HepG2 (cell line): ENCODE results near the gene UTS2R. TPM values are rescaled to one million over a fixed set of nuclear protein-coding genes. Genes with fewer than 3 reads are reported as not detected.
A peak's percentile ranks its signal among the peaks of the same experiment; 100 is the strongest.

Source experiments
- HIVEP1 ChIP-seq: sonication (generic); formaldehyde crosslinking; IDR thresholded peaks from 2 replicates; pipeline ENCODE4 v1.4.0; 2020; ENCODE audit warnings: mild to moderate bottlenecking, missing genetic modification reagents
- MAF1 ChIP-seq: sonication (generic); formaldehyde crosslinking; IDR thresholded peaks from 2 replicates; pipeline ENCODE4 v1.5.0; 2020; ENCODE audit warnings: missing genetic modification reagents, borderline replicate concordance
- MIER2 ChIP-seq: IDR thresholded peaks from 2 replicates; pipeline ENCODE4 v1.6.1; 2016; ENCODE audit warnings: missing biosample characterization, missing genetic modification reagents
- NFKBIZ ChIP-seq: IDR thresholded peaks from 2 replicates; pipeline ENCODE4 v1.6.1; 2018; ENCODE audit warnings: missing genetic modification reagents, missing compliant biosample characterization
- NFYB ChIP-seq: sonication (generic); formaldehyde crosslinking; IDR thresholded peaks from 2 replicates; pipeline ENCODE4 v1.4.0; 2020; ENCODE audit warnings: missing genetic modification reagents
- NKX3-1 ChIP-seq: sonication (generic); formaldehyde crosslinking; IDR thresholded peaks from 2 replicates; pipeline ENCODE4 v1.5.0; 2020; ENCODE audit warnings: missing genetic modification reagents
- RCOR2 ChIP-seq: IDR thresholded peaks from 2 replicates; pipeline ENCODE4 v1.6.1; 2016; ENCODE audit warnings: missing biosample characterization, missing genetic modification reagents
- SMYD3 ChIP-seq: sonication (generic); formaldehyde crosslinking; IDR thresholded peaks from 2 replicates; pipeline ENCODE4 v1.8.1; 2023; ENCODE audit warnings: mild to moderate bottlenecking, missing genetic modification reagents
- ZNF24 ChIP-seq: fragments of 450-650 bp; IDR thresholded peaks from 2 replicates; pipeline ENCODE4 v1.6.1; 2017; ENCODE audit warnings: antibody characterized with exemption, mild to moderate bottlenecking
- ZNF292 ChIP-seq: sonication (generic); formaldehyde crosslinking; IDR thresholded peaks from 2 replicates; pipeline ENCODE4 v1.8.1; 2022; ENCODE audit warnings: mild to moderate bottlenecking, low read depth, missing genetic modification reagents, borderline replicate concordance
- ZNF367 ChIP-seq: sonication (generic); formaldehyde crosslinking; IDR thresholded peaks from 2 replicates; pipeline ENCODE4 v1.4.0; 2020; ENCODE audit warnings: missing genetic modification reagents, borderline replicate concordance
- ZNF7 ChIP-seq: IDR thresholded peaks from 2 replicates; pipeline ENCODE4 v1.6.1; 2016; ENCODE audit warnings: missing biosample characterization, missing genetic modification reagents
- ZSCAN31 ChIP-seq: sonication (generic); formaldehyde crosslinking; IDR thresholded peaks from 2 replicates; pipeline ENCODE4 v1.5.0; 2020; ENCODE audit warnings: low read depth, mild to moderate bottlenecking, missing genetic modification reagents
- polyA plus RNA-seq, 8 experiments: library from polyadenylated mRNA; depleted of rRNA in 3 of 8; stranded (reverse) in 7 of 8; unstranded in 1 of 8; fragments of >200 nt; fragmentation: Illumina TruSeq in 4 of 8; extraction: Trizol in 4 of 8; gene quantifications; 2 replicates each; pipeline versions ENCODE4 v1.2.1 to v1.2.3, GENCODE V29; 2011 to 2016; ENCODE audit warnings: low read depth in 4 of 8, missing spikeins in 1 of 8, mixed read lengths in 1 of 8; ENCODE audit not compliant: insufficient read depth in 1 of 8
- total RNA-seq, 5 experiments: library from RNA; depleted of rRNA; stranded (reverse); fragments of >200 nt; fragmentation: Illumina TruSeq; extraction: Trizol; gene quantifications; 2 replicates each; pipeline ENCODE4 v1.2.3, GENCODE V29; 2016; ENCODE audit warnings: low read depth in 1 of 5
- TF ChIP-seq, protein P1 (sequence below): sonication (generic); IDR thresholded peaks from 2 replicates; pipeline ENCODE4 v1.6.1; 2016; ENCODE audit warnings: low read depth, borderline replicate concordance
- TF ChIP-seq, protein P2 (sequence below): sonication (generic); formaldehyde crosslinking; IDR thresholded peaks from 2 replicates; pipeline ENCODE4 v1.5.0; 2020; ENCODE audit warnings: missing genetic modification reagents
- TF ChIP-seq, protein P3 (sequence below): sonication (generic); formaldehyde crosslinking; IDR thresholded peaks from 2 replicates; pipeline ENCODE4 v1.4.0; 2020; ENCODE audit warnings: missing genetic modification reagents
- TF ChIP-seq, protein P4 (sequence below): sonication (generic); formaldehyde crosslinking; IDR thresholded peaks from 2 replicates; pipeline ENCODE4 v1.4.0; 2020; ENCODE audit warnings: missing genetic modification reagents, borderline replicate concordance
- TF ChIP-seq, protein P5 (sequence below): sonication (generic); formaldehyde crosslinking; IDR thresholded peaks from 2 replicates; pipeline ENCODE4 v1.4.0; 2020; ENCODE audit warnings: missing genetic modification reagents
- TF ChIP-seq, protein P6 (sequence below): sonication (generic); formaldehyde crosslinking; IDR thresholded peaks from 2 replicates; pipeline ENCODE4 v1.5.1; 2020; ENCODE audit warnings: mild to moderate bottlenecking, moderate library complexity, missing genetic modification reagents

Gene UTS2R
- total and polyA plus RNA-seq, 2 of the 13 experiments (the other 11 are each of a cell fraction or from before 2014, with no cell fraction given): 0.13 to 0.15 TPM

DNA sequence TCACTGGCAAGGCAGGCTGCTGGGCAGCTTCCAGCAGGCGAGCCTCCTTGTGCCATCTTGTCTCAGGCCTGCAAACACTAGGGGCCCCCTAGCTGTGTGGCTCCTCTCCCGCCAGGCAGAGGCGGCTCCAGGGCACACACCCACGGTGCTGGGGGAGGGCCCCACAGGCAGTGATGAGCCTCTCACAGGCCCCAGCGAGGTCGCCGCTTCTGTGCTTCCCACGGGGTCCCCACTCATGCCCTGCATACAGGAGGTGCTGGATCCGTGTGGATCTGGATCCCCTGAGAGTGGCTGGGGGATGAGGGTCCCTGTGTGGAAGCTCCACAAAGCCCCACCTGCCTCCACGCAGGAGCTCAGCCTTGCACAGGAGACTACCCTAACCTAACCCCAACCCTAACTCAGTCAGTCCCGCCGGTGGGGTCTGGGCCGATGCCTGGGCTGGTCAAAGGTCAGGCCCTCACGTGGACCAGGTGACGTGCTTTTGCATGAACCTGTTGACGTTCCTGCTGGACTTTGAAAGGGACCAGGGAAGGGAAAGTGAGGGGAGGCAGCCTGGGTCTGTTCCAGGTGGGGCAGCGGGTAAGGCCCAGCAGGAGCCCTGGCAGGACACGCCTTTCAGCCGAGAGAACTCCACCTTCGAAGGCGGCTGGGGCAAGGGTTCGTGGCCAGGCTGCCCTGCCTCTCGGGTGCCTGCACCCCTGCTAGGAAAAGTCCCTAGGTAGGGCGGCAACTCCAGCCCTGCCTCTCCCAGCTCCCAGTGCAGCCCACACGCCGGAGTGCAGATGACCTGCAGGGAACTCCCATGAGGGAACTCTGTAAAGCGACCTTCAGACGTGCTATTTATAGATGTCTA lies 43.2 kb upstream of the UTS2R start (continued):
- TF ChIP-seq, protein P1, sequence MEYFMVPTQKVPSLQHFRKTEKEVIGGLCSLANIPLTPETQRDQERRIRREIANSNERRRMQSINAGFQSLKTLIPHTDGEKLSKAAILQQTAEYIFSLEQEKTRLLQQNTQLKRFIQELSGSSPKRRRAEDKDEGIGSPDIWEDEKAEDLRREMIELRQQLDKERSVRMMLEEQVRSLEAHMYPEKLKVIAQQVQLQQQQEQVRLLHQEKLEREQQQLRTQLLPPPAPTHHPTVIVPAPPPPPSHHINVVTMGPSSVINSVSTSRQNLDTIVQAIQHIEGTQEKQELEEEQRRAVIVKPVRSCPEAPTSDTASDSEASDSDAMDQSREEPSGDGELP: peak; percentile 93; the same call in 1 of the 2 replicates
- TF ChIP-seq, protein P2, sequence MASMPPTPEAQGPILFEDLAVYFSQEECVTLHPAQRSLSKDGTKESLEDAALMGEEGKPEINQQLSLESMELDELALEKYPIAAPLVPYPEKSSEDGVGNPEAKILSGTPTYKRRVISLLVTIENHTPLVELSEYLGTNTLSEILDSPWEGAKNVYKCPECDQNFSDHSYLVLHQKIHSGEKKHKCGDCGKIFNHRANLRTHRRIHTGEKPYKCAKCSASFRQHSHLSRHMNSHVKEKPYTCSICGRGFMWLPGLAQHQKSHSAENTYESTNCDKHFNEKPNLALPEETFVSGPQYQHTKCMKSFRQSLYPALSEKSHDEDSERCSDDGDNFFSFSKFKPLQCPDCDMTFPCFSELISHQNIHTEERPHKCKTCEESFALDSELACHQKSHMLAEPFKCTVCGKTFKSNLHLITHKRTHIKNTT (CRISPR knock-in tag): no peak
- TF ChIP-seq ZNF367 (CRISPR knock-in tag): no peak; the same call in 1 of the 2 replicates
- peak; percentile 67; the same call in 1 of the 2 replicates for TF ChIP-seq RCOR2 (CRISPR knock-in tag)
- peak; percentile 27; the same call in 1 of the 2 replicates for TF ChIP-seq NFYB (CRISPR knock-in tag)
- TF ChIP-seq HIVEP1 (CRISPR knock-in tag): peak; percentile 98
- peak; percentile 75; the same call in 1 of the 2 replicates for TF ChIP-seq NKX3-1 (CRISPR knock-in tag)
- TF ChIP-seq ZNF7: no peak
- TF ChIP-seq, protein P3, sequence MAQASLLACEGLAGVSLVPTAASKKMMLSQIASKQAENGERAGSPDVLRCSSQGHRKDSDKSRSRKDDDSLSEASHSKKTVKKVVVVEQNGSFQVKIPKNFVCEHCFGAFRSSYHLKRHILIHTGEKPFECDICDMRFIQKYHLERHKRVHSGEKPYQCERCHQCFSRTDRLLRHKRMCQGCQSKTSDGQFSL (CRISPR knock-in tag): peak; percentile 38; the same call in 1 of the 2 replicates
- TF ChIP-seq MIER2 (CRISPR knock-in tag): peak; percentile 58
- TF ChIP-seq, protein P4, sequence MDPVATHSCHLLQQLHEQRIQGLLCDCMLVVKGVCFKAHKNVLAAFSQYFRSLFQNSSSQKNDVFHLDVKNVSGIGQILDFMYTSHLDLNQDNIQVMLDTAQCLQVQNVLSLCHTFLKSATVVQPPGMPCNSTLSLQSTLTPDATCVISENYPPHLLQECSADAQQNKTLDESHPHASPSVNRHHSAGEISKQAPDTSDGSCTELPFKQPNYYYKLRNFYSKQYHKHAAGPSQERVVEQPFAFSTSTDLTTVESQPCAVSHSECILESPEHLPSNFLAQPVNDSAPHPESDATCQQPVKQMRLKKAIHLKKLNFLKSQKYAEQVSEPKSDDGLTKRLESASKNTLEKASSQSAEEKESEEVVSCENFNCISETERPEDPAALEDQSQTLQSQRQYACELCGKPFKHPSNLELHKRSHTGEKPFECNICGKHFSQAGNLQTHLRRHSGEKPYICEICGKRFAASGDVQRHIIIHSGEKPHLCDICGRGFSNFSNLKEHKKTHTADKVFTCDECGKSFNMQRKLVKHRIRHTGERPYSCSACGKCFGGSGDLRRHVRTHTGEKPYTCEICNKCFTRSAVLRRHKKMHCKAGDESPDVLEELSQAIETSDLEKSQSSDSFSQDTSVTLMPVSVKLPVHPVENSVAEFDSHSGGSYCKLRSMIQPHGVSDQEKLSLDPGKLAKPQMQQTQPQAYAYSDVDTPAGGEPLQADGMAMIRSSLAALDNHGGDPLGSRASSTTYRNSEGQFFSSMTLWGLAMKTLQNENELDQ (CRISPR knock-in tag): no peak; the same call in 1 of the 2 replicates
- TF ChIP-seq NFKBIZ (CRISPR knock-in tag): peak; percentile 85; the same call in 1 of the 2 replicates
- TF ChIP-seq, protein P5, sequence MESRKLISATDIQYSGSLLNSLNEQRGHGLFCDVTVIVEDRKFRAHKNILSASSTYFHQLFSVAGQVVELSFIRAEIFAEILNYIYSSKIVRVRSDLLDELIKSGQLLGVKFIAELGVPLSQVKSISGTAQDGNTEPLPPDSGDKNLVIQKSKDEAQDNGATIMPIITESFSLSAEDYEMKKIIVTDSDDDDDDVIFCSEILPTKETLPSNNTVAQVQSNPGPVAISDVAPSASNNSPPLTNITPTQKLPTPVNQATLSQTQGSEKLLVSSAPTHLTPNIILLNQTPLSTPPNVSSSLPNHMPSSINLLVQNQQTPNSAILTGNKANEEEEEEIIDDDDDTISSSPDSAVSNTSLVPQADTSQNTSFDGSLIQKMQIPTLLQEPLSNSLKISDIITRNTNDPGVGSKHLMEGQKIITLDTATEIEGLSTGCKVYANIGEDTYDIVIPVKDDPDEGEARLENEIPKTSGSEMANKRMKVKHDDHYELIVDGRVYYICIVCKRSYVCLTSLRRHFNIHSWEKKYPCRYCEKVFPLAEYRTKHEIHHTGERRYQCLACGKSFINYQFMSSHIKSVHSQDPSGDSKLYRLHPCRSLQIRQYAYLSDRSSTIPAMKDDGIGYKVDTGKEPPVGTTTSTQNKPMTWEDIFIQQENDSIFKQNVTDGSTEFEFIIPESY (CRISPR knock-in tag): peak; percentile 95
- peak; percentile 92; the same call in 1 of the 2 replicates for TF ChIP-seq SMYD3 (CRISPR knock-in tag)
- TF ChIP-seq ZNF292: peak; percentile 82
- TF ChIP-seq MAF1: 0 out of 2 replicates have a peak, but pooled peaks have one; percentile 81
- TF ChIP-seq ZNF24: no peak
- TF ChIP-seq, protein P6, sequence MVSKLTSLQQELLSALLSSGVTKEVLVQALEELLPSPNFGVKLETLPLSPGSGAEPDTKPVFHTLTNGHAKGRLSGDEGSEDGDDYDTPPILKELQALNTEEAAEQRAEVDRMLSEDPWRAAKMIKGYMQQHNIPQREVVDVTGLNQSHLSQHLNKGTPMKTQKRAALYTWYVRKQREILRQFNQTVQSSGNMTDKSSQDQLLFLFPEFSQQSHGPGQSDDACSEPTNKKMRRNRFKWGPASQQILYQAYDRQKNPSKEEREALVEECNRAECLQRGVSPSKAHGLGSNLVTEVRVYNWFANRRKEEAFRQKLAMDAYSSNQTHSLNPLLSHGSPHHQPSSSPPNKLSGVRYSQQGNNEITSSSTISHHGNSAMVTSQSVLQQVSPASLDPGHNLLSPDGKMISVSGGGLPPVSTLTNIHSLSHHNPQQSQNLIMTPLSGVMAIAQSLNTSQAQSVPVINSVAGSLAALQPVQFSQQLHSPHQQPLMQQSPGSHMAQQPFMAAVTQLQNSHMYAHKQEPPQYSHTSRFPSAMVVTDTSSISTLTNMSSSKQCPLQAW: peak; percentile 99
- peak; percentile 94; the same call in 1 of the 2 replicates for TF ChIP-seq ZSCAN31
